Astrocyte (in vitro differentiated cells and primary cell): Measurements from ENCODE around the gene NRG3.

ENCODE experiments used
- CTCF ChIP-seq: IDR thresholded peaks from 2 replicates; pipeline ENCODE4 v1.5.1; 2011; ENCODE audit warnings: low read depth, mild to moderate bottlenecking, inconsistent platforms, low read length, moderate library complexity; ENCODE audit not compliant: insufficient read depth
- EZH2 ChIP-seq: IDR thresholded peaks from 2 replicates; pipeline ENCODE4 v1.6.1; 2012; ENCODE audit warnings: mild to moderate bottlenecking, low read length, inconsistent platforms; ENCODE audit not compliant: insufficient read depth

DNA sequence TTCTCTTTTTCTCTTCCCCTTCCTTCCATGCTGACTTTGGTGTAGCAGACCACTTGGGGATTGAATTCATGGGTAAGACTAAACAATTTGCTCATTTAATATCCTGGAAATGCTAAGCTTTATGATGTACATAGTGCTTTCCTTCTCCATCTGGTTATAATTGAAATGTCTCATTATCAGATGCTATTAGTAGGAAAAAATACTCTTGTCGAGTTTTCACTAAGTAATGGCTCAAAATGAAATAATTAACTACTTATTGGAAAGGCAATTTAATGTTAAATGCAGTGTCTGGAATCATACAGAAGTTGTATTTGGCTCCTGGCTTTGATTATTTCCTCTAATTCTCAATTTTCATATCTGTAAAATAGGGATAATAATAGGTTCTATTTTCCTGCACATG is 990.4 kb downstream of the NRG3 start:
- TF ChIP-seq CTCF: no peak
- no peak for TF ChIP-seq EZH2
